Sigmoid colon (tissue), 7 donors: ENCODE data around the gene SPOCK1. TPM values are rescaled to one million over a fixed set of nuclear protein-coding genes. Genes with fewer than 3 reads are reported as not detected.

ENCODE experiments used
- DNase-seq: peaks from one replicate; pipeline ENCODE4 v3.0.0-alpha.2; 2019
- H3K27ac ChIP-seq, 4 donors: fragments of 200-600 bp; sonication (generic); one replicate each; pipeline ENCODE4 v1.5.1; 2016 to 2019; ENCODE audit warnings: mild to moderate bottlenecking in 1 of 4
- H3K27me3 ChIP-seq, 3 donors: fragments of 200-600 bp; sonication (generic); one replicate each; pipeline ENCODE4 v1.5.1; 2019; ENCODE audit warnings: mild to moderate bottlenecking in 1 of 3
- H3K36me3 ChIP-seq, 4 donors: fragments of 200-600 bp; sonication (generic); one replicate each; pipeline ENCODE4 v1.5.1; 2016 to 2019
- H3K4me1 ChIP-seq, 4 donors: fragments of 200-600 bp; sonication (generic); one replicate each; pipeline ENCODE4 v1.5.1; 2017 to 2019
- H3K4me3 ChIP-seq, 4 donors: fragments of 200-600 bp; sonication (generic); one replicate each; pipeline ENCODE4 v1.5.1; 2017 to 2019; ENCODE audit warnings: mild to moderate bottlenecking in 2 of 4, moderate library complexity in 1 of 4
- H3K9me3 ChIP-seq, 4 donors: fragments of 200-600 bp in 3 of 4; sonication (generic) in 3 of 4; one replicate each; pipeline versions ENCODE4 v1.5.1 to v1.6.1; 2013 to 2019
- EP300 ChIP-seq, 4 donors: sonication (generic); formaldehyde crosslinking; IDR thresholded peaks; one replicate each; pipeline ENCODE4 v1.6.1; 2017; ENCODE audit warnings: antibody characterized with exemption in 4 of 4
- POLR2A ChIP-seq, 2 donors: fragments of 450-650 bp; IDR thresholded peaks; one replicate each; pipeline ENCODE4 v1.6.1; 2016; ENCODE audit warnings: antibody characterized with exemption in 2 of 2, mild to moderate bottlenecking in 2 of 2, moderate library complexity in 2 of 2
- POLR2AphosphoS5 ChIP-seq, 4 donors: sonication (generic); formaldehyde crosslinking; IDR thresholded peaks; one replicate each; pipeline ENCODE4 v1.6.1; 2017; ENCODE audit warnings: antibody characterized with exemption in 4 of 4
- WGBS, 2 donors: extraction: QIAGEN DNeasy Blood & Tissue Kit; methylation state at CpG; one replicate each; pipeline ENCODE4 v1.1.7; 2013; 5-methylcytosine and 5-hydroxymethylcytosine counted together
- intact Hi-C: fragments of 100-400 bp; cut with DNase I; formaldehyde crosslinking; loops from one replicate; pipeline ENCODE4 v1.15.1; 2023
- polyA plus RNA-seq, 3 donors: library from polyadenylated mRNA; stranded (reverse); fragments of 200-250 nt; gene quantifications; one replicate each; pipeline ENCODE4 v1.2.3, GENCODE V29; 2013
- total RNA-seq, 4 donors: library from RNA; depleted of rRNA; stranded (reverse); fragments of >200 nt; gene quantifications; one replicate each; pipeline ENCODE4 v1.1.0, GENCODE V29; 2016
- TF ChIP-seq, protein P1 (sequence below), 4 experiments: fragments of 450-650 bp in 3 of 4; fragments of 200-600 bp in 1 of 4; IDR thresholded peaks; one replicate each; pipeline ENCODE4 v1.5.1; 2016 to 2019; ENCODE audit warnings: antibody characterized with exemption in 4 of 4, mild to moderate bottlenecking in 3 of 4, moderate library complexity in 2 of 4
- donor health status: healthy with polysubstance abuse.
- donor health status: Bipolar disorder and iron deficiency.
- donor health status: healthy.

The SPOCK1 gene
- total and polyA plus RNA-seq, 7 donors: 2.4 to 104 (median 33.4) TPM

DNA sequence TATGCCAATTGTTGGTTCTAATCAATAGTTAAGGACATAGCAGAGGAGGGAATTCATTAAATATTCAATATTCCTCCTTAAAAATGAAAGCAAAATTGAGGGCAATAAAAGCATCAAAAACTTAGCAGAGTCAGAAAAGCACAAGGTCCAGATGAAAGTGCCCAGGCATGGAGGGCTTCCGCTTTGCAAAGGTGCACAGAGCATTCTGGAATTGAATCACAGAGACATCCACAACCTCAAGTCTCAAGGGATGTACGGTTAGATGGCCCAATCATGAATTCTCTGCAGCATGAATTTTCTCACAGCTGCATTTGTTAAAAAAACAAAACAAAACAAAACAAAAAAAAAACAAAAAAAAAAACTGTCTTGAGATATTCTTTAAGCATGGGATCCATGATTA is 253.7 kb downstream of the SPOCK1 start:
- H3K27me3 ChIP-seq: no peaks in the 10 kb centered on the region
- no peaks in the 10 kb centered on the region for H3K4me1 ChIP-seq
- no peak overlapping the region for H3K27ac ChIP-seq
- no peaks in the 10 kb centered on the region for H3K9me3 ChIP-seq
- intact Hi-C loops: no loop called here
- H3K4me3 ChIP-seq: no peak overlapping the region
- H3K36me3 ChIP-seq: no peaks in the 10 kb centered on the region
- DNase-seq: no peak
- WGBS, 2 donors: 79 to 86% methylated on average over 2 of the region's 2 CpGs
- TF ChIP-seq POLR2AphosphoS5 (IDR thresholded peaks at IDR 0.05): no peak
- TF ChIP-seq, protein P1, sequence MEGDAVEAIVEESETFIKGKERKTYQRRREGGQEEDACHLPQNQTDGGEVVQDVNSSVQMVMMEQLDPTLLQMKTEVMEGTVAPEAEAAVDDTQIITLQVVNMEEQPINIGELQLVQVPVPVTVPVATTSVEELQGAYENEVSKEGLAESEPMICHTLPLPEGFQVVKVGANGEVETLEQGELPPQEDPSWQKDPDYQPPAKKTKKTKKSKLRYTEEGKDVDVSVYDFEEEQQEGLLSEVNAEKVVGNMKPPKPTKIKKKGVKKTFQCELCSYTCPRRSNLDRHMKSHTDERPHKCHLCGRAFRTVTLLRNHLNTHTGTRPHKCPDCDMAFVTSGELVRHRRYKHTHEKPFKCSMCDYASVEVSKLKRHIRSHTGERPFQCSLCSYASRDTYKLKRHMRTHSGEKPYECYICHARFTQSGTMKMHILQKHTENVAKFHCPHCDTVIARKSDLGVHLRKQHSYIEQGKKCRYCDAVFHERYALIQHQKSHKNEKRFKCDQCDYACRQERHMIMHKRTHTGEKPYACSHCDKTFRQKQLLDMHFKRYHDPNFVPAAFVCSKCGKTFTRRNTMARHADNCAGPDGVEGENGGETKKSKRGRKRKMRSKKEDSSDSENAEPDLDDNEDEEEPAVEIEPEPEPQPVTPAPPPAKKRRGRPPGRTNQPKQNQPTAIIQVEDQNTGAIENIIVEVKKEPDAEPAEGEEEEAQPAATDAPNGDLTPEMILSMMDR (IDR thresholded peaks at IDR 0.05): no peak
- no peak for TF ChIP-seq EP300 (IDR thresholded peaks at IDR 0.05)
- no peak for TF ChIP-seq POLR2A (IDR thresholded peaks at IDR 0.05)

DNA sequence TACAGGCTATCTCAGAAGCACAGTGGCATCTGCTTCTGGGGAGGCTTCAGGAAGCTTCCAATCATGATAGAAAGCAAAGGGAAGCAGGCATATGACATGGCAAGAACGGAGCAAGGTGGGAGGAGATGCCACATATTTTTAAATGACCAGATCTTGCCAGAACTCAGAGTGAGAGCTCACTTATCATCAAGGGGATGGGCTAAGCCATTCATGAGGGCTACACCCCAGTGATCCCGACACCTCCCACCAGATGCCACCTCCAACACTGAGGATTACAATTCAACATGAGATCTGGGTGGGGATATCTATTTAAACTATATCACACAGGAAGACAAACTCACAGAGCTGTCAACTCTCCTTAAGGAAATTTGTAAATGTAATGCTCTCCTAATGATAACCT is 258.8 kb downstream of the SPOCK1 start:
- 76 to 90% methylated on average over 2 of the region's 2 CpGs for WGBS, 2 donors
- no peak for DNase-seq
- TF ChIP-seq, protein P1 (IDR thresholded peaks at IDR 0.05): no peak
- TF ChIP-seq EP300 (IDR thresholded peaks at IDR 0.05) (no peak), POLR2A (IDR thresholded peaks at IDR 0.05) (no peak), POLR2AphosphoS5 (IDR thresholded peaks at IDR 0.05) (no peak)

DNA sequence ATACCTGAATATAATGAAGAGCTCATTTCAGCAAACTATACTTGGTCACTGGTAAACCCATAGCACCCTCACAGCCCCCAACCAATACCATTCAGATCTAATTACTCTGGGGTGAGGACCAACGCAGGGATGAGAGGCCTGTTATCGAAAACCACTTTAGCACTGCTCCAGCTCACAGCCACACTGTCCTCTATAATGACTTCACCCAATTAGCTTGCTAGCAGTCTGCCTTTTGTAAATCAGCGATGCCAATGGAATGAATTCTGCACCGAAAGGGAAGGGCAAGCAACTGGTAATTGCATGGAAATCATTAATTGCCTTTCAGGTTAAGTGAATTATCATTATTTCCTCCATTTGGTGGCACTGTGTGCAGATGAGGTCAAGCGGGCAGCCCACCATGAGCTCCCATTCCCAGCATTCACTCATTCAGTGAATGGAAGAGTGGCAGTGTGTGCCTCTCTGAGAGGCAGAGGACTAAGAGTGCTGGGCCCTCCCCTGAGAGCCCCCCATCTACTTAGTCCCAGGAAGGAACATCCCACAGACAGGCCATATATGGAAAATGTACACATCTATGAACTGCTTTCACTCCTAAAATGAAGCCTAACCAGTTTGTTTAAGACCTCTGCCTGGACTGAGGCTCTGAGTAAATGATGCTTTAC is 262.1 kb downstream of the SPOCK1 start:
- Histone ChIP-seq H3K4me1 (no peaks in the 10 kb centered on the region), H3K27me3 (no peaks in the 10 kb centered on the region), H3K4me3 (no peak overlapping the region), H3K9me3 (peaks cover 0 to 3% (median 0%) of the 10 kb centered on the region in 4 donors), H3K36me3 (no peaks in the 10 kb centered on the region), H3K27ac (no peak overlapping the region)
- 91 to 93% methylated on average over 5 of the region's 5 CpGs for WGBS, 2 donors
- intact Hi-C loops: no loop called here
- TF ChIP-seq, protein P1 (IDR thresholded peaks at IDR 0.05): no peak
- TF ChIP-seq EP300 (IDR thresholded peaks at IDR 0.05) (no peak), POLR2AphosphoS5 (IDR thresholded peaks at IDR 0.05) (no peak), POLR2A (IDR thresholded peaks at IDR 0.05) (no peak)
- no peak for DNase-seq

More for the DNA sequence above, 258.8 kb downstream of the SPOCK1 start:
- Histone ChIP-seq H3K9me3 (peaks cover 0 to 3% (median 0%) of the 10 kb centered on the region in 4 donors), H3K4me1 (no peaks in the 10 kb centered on the region), H3K27me3 (no peaks in the 10 kb centered on the region), H3K27ac (no peak overlapping the region), H3K36me3 (no peaks in the 10 kb centered on the region), H3K4me3 (no peak overlapping the region)
- intact Hi-C loops: no loop called here

DNA sequence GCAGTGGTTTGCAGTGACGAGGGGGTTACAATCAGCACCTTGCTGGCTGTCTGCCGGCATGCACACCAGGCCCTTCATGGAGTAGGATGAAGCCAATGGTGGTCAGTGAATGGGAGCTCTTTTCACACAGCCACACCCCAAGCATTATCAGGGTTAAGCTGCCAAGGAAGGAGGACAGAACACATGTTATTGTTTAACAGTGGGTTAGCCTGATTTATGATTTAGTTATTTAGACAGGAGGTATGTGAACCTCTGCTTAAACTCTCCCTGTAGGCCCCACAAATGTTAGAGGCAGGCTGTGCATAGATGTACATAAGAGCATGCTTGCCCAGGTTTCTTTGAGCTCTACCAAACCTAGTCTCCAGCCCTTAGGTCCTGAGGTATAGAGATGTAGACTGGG is 262.9 kb downstream of the SPOCK1 start:
- DNase-seq: no peak
- intact Hi-C loops: no loop called here
- Histone ChIP-seq H3K9me3 (peaks cover 0 to 3% (median 0%) of the 10 kb centered on the region in 4 donors), H3K4me3 (no peak overlapping the region), H3K36me3 (no peaks in the 10 kb centered on the region), H3K27me3 (no peaks in the 10 kb centered on the region), H3K4me1 (no peaks in the 10 kb centered on the region), H3K27ac (no peak overlapping the region)
- TF ChIP-seq POLR2A (IDR thresholded peaks at IDR 0.05) (no peak), POLR2AphosphoS5 (IDR thresholded peaks at IDR 0.05) (no peak), EP300 (IDR thresholded peaks at IDR 0.05) (no peak)
- TF ChIP-seq, protein P1 (IDR thresholded peaks at IDR 0.05): no peak
- 33 to 48% methylated on average over 2 of the region's 2 CpGs for WGBS, 2 donors
